ENCODE data around the gene ZNF532. TPM values are rescaled to one million over a fixed set of nuclear protein-coding genes. Genes with fewer than 3 reads are reported as not detected.

Gene ZNF532
- total RNA-seq, 1 experiment from 2014 or later: 258 TPM

DNA sequence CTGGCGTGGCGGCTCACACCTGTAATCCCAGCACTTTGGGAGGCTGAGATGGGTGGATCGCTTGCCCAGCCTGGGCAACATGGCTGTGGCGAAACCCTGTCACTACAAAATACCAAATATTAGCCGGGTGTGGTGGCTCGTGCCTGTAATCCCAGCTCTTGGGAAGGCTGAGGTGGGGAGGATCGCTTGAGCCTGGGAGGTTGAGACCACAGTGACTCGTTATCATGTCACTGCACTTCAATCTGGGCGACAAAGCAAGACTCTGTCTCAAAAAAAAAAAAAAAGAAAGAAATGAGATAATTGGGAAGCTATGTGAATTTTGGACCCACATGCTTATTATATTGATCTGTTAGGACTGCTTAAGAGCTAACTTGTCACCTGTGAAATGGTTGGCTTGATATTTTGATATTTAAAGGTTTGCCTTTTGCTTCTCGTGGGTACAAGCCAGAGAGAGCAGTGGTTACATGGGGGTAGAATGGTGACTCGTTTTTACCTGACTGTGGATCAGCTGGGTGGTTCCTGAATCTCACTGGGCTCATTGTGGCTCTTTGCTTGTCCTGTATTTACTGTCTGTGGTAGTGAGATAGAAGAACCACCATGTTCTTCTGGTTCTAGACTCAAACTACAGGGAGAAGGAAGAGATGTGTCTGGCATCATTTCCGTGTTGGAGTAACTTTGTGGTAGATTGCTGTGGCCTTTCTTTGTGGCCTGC lies 28.9 kb downstream of the ZNF532 start:
- peaks cover 9% of the 10 kb centered on the region; the same call in 1 of the 2 replicates for H3K4me1 ChIP-seq (ENCODE audit: insufficient read depth, low read length)
- H4K91ac ChIP-seq (ENCODE audit: insufficient read length, low read depth, low read length): no peak overlapping the region
- no peak overlapping the region for H3K9ac ChIP-seq (ENCODE audit: extremely low read depth, insufficient read length, low read length)
- no peaks in the 10 kb centered on the region for H4K20me1 ChIP-seq (ENCODE audit: control insufficient read depth, insufficient read depth, insufficient read length)
- no peaks in the 10 kb centered on the region for H3K23me2 ChIP-seq (ENCODE audit: insufficient read length, low read depth, low read length, poor library complexity, severe bottlenecking)
- no peak overlapping the region for H2BK12ac ChIP-seq (ENCODE audit: insufficient read length, low read depth, low read length)
- peak overlapping the region; percentile 55 for H2BK5ac ChIP-seq (ENCODE audit: insufficient read length, low read length)
- H3T11ph ChIP-seq (ENCODE audit: low read length): no peak overlapping the region
- TF ChIP-seq, protein P1, sequence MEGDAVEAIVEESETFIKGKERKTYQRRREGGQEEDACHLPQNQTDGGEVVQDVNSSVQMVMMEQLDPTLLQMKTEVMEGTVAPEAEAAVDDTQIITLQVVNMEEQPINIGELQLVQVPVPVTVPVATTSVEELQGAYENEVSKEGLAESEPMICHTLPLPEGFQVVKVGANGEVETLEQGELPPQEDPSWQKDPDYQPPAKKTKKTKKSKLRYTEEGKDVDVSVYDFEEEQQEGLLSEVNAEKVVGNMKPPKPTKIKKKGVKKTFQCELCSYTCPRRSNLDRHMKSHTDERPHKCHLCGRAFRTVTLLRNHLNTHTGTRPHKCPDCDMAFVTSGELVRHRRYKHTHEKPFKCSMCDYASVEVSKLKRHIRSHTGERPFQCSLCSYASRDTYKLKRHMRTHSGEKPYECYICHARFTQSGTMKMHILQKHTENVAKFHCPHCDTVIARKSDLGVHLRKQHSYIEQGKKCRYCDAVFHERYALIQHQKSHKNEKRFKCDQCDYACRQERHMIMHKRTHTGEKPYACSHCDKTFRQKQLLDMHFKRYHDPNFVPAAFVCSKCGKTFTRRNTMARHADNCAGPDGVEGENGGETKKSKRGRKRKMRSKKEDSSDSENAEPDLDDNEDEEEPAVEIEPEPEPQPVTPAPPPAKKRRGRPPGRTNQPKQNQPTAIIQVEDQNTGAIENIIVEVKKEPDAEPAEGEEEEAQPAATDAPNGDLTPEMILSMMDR (conservative IDR thresholded peaks at IDR 0.05): no peak
- peaks cover 56 to 57% of the 10 kb centered on the region in 2 experiments for H3K4me1 Mint-ChIP-seq
- peaks cover 19 to 82% (median 70%) of the 10 kb centered on the region in 3 experiments; a peak in 6 of 7 replicates for H3K36me3 Mint-ChIP-seq (ENCODE audit: insufficient read depth in 1 of 3, low read depth in 3 of 3)
- H2BK15ac ChIP-seq (ENCODE audit: low read depth, low read length): no peak overlapping the region
- no peak overlapping the region for H2BK120ac ChIP-seq (ENCODE audit: low read depth, low read length, poor library complexity, severe bottlenecking)
- no peak for DNase-seq
- WGBS (ENCODE audit: extremely low coverage, insufficient read length, low lambda C conversion rate): no CpG with 5 or more reads among the region's 12 CpGs
- no peak overlapping the region for H4K5ac ChIP-seq (ENCODE audit: insufficient read length, low read depth, low read length)
- no peak overlapping the region for H3K4ac ChIP-seq (ENCODE audit: low read depth, low read length)
- peak overlapping the region; percentile 61 to 85 (median 73); a peak in 6 of 7 replicates for H3K27ac Mint-ChIP-seq
- no peaks in the 10 kb centered on the region for H3K9me3 Mint-ChIP-seq
- H3K56ac ChIP-seq (ENCODE audit: insufficient read length, low read depth, low read length): no peak overlapping the region
- H3K27me3 Mint-ChIP-seq (ENCODE audit: low read depth): no peaks in the 10 kb centered on the region
- H3K23ac ChIP-seq (ENCODE audit: insufficient read length, low read depth, low read length): no peak overlapping the region
- no peak overlapping the region for H2BK20ac ChIP-seq (ENCODE audit: low read depth, low read length, poor library complexity, severe bottlenecking)
- H2AFZ ChIP-seq (ENCODE audit: low read length): no peak overlapping the region
- no peak overlapping the region for H3K4me2 ChIP-seq (ENCODE audit: insufficient read depth, insufficient read length, low read length)
- no peak overlapping the region for H3K18ac ChIP-seq (ENCODE audit: insufficient read length, low read depth, low read length)
- no peaks in the 10 kb centered on the region for H3K9me3 ChIP-seq (ENCODE audit: control insufficient read depth, low read depth, low read length)
- H3K14ac ChIP-seq (ENCODE audit: insufficient read depth, low read length): no peak overlapping the region
- H4K8ac ChIP-seq (replicated peaks; ENCODE audit: insufficient read length, low read depth, low read length): no peak overlapping the region
- peaks cover 5% of the 10 kb centered on the region for H3K79me1 ChIP-seq (ENCODE audit: insufficient read depth, low read depth, low read length, poor library complexity, severe bottlenecking)
- H3K27ac ChIP-seq (ENCODE audit: insufficient read length, low read depth, low read length): no peak overlapping the region
- no peak overlapping the region for H2AK5ac ChIP-seq (ENCODE audit: insufficient read length, low read length)
- H3K79me2 ChIP-seq (ENCODE audit: insufficient read depth, low read length): peaks cover 57% of the 10 kb centered on the region
- H3K27me3 ChIP-seq (ENCODE audit: insufficient read depth, low read length): no peaks in the 10 kb centered on the region
- no peak overlapping the region; a peak in 1 of 5 replicates for H3K4me3 Mint-ChIP-seq

Data from H9 (cell line).